H1 (cell line): ENCODE data around the gene DOCK9. TPM values are rescaled to one million over a fixed set of nuclear protein-coding genes. Genes with fewer than 3 reads are reported as not detected.

ENCODE experiments used
- BRCA1 ChIP-seq: IDR thresholded peaks from 2 replicates; pipeline ENCODE4 v1.6.1; 2012; ENCODE audit warnings: low read depth, low read length, improper control_type of control experiment
- EP300 ChIP-seq, 2 experiments: IDR thresholded peaks; 1 replicate in 1 of 2; 2 replicates in 1 of 2; pipeline ENCODE4 v1.6.1; 2011 to 2012; ENCODE audit warnings: low read depth in 2 of 2, low read length in 2 of 2, mild to moderate bottlenecking in 2 of 2, borderline replicate concordance in 1 of 2, inconsistent platforms in 1 of 2, moderate library complexity in 1 of 2
- JUN ChIP-seq: IDR thresholded peaks from 2 replicates; pipeline ENCODE4 v1.6.1; 2011; ENCODE audit warnings: low read depth, mild to moderate bottlenecking, improper control_type of control experiment, low read length
- POLR2A ChIP-seq, 2 experiments: IDR thresholded peaks; 1 replicate in 1 of 2; 2 replicates in 1 of 2; pipeline ENCODE4 v1.6.1; 2011; ENCODE audit warnings: low read depth in 2 of 2, low read length in 2 of 2, mild to moderate bottlenecking in 2 of 2; ENCODE audit errors: control extremely low read depth in 1 of 2
- TEAD4 ChIP-seq: IDR thresholded peaks from 2 replicates; pipeline ENCODE4 v1.6.1; 2012; ENCODE audit warnings: low read depth, low read length, inconsistent platforms, mixed read lengths
- polyA plus RNA-seq, 7 experiments: library from polyadenylated mRNA; depleted of rRNA in 3 of 7; stranded (reverse) in 5 of 7; unstranded in 2 of 7; fragments of >200 nt in 5 of 7; fragments of 200-250 nt in 2 of 7; gene quantifications; 1 replicate in 5 of 7; 2 replicates in 1 of 7; 4 replicates in 1 of 7; pipeline versions ENCODE4 v1.2.1 to v1.2.3, GENCODE V29; 2011 to 2013; ENCODE audit warnings: missing spikeins in 2 of 7, mixed read lengths in 2 of 7
- total RNA-seq: library from RNA; stranded (reverse); fragmentation: NEBNext Ultra II Directional; extraction: Animal tissue kit (Norgen Biotek cat#: 25700); gene quantifications from 2 replicates; pipeline ENCODE4 v1.2.1, GENCODE V29; 2021

The DOCK9 gene
- total and polyA plus RNA-seq, 2 of the 8 experiments (the other 6 are each of a cell fraction or from before 2014, with no cell fraction given): 21.6 to 31.5 TPM

- TF ChIP-seq BRCA1: no peak
- no peak for TF ChIP-seq EP300 (IDR thresholded peaks at IDR 0.05; ENCODE audit: borderline replicate concordance in 1 of 2, low read depth in 2 of 2, low read length in 2 of 2)
- no peak for TF ChIP-seq JUN
- TF ChIP-seq POLR2A (IDR thresholded peaks at IDR 0.05; ENCODE audit: control extremely low read depth in 1 of 2, low read depth in 2 of 2, low read length in 2 of 2): no peak
- no peak for TF ChIP-seq TEAD4
Observed at GRCh38 chr13:98792321-98792720, 185.5 kb downstream of the DOCK9 start (continued).
